ENCODE data around the gene ARHGAP12.
"Not testable (repeated sequence)": the region's sequence is repeated elsewhere in the genome, so short reads cannot be mapped to it uniquely, and the experiment has no call there.

The ARHGAP12 gene

DNA sequence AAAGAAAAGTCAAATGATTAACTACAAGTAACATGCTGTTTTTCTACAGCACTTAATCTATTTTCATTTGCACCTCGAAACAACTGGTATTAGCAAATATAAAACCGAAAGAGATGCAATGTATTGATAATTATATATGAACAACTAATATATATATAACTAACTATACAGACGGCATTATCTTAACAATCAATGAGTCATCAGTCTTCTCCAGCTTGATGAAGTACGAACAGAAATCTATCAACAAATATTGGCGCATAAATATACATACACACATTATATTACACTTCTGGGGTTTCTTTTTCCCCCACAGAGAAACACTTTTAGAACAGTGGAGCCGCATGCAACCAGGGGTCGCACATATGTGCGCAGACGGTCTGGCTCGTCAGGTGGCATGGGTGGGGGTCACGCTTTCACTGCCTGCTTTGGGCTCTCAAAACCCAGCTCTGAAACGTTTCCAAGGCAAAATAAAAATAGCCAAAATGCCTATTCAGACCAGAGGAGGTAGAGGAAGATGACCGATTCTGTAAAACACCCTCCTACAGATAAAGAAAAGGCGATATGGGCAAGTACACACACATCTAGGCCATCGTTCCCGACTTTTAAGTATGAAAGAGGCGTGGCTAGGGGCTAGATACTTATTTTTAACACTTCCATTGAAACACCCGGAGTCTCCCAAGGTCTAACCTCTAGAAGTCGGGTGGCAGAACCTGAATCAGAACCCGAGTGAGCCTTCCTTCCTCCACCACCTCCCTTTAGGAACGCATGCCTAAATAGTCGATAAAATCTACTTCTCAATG lies 1.7 kb downstream of the ARHGAP12 start:
- no peak for DNase-seq (ENCODE audit: low read depth in 2 of 3, low spot score in 2 of 3)

DNA sequence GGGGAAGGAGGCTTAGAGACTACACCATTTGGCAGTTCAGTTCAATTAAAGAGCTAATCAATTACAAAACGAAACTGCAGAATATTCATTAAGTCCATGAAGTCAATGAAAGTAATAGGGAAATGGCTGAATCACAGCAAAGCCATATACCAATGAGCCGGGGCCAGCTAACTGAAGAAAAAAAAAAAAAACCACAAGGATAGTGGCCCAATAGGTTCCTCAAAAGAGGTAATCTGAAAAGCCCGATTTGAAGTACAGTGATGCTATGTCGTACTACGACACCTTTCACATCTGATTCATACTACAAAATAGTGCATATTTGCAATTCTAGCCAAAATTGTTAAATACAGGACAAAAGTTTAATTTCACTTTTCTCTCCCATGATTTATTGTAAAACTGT lies 2.5 kb downstream of the ARHGAP12 start:
- DNase-seq (ENCODE audit: low read depth in 2 of 3, low spot score in 2 of 3) = no peak

DNA sequence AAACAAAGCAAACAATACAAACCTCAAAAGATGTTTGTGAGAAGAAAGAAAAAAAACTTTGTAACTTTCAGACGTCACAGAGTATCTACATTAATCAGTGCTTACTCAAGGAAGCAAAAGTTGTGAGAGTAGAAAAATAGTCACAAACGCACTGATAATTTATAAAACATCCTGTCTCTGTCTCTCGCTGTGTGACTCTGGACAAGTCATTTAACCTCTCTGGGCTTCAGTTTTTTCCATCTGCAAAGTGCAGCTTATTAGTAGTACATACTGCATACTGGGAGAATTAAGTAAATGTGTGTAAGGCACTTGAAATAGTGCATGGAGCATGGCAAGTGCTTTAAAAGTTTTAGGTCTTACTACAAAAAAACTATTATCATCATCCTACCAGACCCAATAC lies 3.8 kb downstream of the ARHGAP12 start:
- DNase-seq (ENCODE audit: low read depth in 2 of 3, low spot score in 2 of 3) = no peak

DNA sequence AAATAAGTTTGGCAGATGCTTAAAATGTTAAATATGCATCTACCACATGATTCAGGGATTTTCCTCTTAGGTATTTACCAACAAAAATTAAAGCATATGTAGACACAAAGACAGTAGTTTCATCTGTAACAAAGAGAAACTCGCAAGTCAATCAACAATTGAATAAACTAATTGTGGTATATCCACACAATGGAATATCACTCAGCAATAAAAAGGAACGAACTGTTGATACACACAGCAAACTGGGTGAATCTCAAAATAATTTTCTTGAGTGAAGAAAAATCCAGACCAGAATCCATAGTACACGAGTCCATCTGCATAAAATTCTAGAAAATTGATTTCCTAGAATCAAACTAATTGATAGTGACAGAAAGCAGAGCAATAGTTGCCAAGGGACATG lies 5.2 kb downstream of the ARHGAP12 start:
- DNase-seq (ENCODE audit: low read depth in 2 of 3, low spot score in 2 of 3) = no peak

DNA sequence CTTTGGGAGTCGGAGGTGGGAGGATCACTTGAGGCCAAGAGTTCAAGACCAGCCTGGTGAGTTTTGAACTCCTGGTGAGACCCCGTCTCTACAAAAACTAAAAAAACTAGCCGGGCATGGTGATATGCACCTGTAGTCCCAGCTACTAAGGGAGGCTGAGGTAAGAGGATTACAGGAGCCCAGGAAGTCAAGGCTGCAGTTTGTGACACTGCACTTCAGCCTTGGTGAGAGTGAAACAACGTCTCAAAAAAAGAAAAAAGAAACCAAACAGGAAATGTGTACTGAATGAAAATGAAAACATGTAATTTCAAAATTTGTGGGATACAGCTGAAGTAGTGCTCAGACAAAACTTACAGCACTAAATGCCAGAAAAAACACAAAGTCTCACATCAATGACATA lies 7.6 kb downstream of the ARHGAP12 start:
- no peak for DNase-seq (ENCODE audit: low read depth in 2 of 3, low spot score in 2 of 3)

DNA sequence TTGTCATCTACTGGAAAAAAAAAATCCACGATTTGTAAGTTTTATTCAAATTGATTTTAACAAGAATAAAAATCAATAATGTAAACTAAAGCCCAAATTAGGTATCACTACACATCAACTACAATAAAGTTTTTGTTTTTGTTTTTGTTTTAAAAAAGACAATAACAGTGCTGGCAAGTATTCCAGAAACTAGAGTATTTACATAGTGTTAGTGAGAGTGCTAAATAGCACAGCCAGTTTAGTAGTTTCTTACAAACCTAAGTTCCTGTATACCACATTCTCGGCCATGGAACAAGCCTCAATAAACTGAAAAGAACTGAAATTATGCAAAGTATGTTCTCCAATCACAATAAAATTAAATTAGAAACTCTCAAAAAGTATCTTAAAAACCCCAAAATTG lies 8.1 kb downstream of the ARHGAP12 start:
- DNase-seq (ENCODE audit: low read depth in 2 of 3, low spot score in 2 of 3) = no peak

DNA sequence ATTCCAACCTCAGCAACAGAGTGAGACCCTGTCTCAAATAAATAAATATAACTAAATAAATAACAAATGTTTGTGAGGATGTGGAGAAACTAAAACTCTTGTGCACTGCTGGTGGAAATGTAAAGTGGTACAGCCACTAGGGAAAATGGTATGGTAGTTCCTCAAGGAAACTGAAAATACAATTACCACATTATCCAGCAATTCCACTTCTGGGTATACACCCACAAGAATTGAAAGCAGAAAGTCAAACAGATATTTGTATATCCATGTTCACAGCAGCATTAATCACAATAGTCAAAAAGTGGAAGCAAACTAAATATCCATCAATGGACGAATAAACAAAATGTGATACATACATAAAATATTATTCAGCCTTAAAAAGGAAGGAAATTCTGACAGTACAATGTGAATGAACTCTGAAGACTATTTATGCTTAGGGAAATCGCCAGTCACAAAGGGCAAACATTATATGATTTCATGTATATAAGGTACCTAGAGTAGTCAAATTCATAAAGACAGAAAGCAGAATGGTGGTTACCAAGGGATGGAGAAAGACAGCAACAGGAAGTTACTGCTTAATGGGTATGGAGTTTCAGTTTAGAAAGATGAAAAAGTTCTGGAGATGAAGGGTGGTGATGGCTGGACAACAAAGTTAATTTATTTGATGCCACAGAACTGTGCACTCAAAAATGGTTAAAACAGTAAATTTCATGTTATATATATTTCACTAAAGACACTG lies 9.8 kb downstream of the ARHGAP12 start:
- DNase-seq (ENCODE audit: low read depth in 2 of 3, low spot score in 2 of 3) = no peak

DNA sequence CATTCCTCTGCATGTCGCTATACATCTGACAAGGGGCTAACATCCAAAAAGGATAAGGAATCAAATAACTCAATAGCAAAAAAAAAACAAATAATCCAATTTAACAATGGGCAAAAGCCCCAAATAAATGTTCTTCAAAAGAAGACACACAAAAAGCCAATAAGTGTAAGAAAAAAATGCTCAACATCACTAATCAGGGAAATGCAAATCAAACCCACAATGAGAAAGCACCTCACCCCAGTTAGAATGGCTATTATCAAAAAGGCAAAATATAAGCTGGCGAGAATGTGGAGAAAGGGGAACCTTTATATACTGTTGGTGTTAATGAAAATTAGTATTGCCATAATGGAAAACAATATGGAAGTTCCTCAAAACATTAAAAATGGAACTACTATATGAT lies 14.3 kb downstream of the ARHGAP12 start:
- no peak for DNase-seq (ENCODE audit: low read depth in 2 of 3, low spot score in 2 of 3)

DNA sequence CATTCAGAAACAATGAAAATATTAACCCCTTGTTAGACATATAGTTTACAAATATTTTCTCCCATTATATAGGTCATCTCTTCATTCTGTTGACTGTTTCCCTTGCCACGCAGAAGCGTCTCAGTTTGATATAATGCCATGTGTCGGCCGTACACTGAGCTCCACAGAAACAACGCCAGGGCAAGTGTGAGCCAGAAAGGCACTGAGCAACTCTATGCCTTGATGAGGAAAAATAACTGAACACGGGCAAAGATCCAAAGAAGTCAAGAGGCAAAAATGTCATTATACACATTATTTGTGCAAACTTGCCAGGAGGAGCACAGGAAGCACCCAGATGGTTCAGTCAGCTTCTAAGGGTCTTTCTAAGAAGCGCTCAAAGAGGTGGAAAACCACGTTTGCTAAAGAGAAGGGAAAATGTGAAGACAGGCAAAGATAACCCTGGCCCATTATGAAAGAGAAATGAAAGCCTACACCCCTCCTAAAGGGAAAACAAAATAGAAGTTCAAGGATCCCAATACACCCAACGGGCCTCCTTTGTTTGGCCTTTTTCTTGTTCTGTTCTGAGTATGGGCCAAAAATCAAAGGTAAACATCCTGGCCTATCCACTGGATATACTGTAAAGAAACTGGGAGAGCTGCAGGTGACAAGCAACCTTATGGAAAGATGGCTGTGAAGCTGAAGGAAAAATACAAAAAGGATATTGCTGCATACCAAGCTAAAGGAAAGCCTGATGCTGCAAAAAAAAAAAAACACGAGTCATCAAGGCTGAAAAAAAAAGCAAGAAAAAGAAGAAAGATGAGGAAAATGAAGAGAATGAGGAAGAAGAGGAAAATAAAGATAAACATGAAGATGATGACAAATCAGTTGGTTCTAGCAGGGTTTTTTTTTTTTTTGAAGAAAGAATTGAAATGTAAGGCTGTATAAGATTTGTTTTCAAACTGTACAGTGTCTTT lies 15.5 kb downstream of the ARHGAP12 start:
- DNase-seq (ENCODE audit: low read depth in 2 of 3, low spot score in 2 of 3) = no peak

DNA sequence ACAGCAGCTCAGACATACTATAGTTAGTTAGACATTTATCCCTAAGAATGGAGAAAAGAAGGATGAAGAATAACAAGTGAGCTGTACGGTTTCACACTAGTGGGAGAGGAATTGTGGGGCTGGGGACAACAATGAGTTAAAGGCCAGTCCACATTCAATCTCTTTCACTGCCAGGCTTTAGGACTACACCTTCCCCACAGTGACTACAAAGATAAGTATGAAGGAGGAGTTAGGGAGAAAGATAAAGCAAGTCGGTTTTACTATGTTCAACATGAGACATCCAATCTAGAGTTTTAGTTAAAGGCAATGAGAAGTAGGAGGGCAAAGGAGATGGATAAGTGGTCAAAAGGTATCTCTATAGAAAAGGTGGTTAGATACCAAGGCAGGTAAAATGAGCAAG lies 16.3 kb downstream of the ARHGAP12 start:
- DNase-seq (ENCODE audit: low read depth in 2 of 3, low spot score in 2 of 3) = no peak

DNA sequence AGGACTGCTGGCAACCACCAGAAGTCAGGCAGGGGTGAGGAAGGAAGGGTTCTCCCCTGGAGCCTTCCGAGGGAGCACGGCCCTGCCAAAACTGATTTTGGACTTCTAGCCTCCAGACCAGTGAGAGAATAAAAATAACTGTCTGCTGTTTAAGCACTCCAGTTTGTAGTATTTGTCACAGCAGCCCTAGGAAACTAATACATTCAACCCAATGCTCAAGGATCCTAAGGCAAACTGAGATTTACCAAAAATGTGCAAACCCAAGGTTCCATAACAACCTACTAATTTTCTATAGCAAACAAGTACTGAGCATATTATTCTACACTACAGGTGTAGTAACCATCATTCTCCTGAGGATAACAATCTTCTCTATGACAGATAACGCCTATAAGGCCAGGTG lies 18.6 kb downstream of the ARHGAP12 start:
- no peak for DNase-seq (ENCODE audit: low read depth in 2 of 3, low spot score in 2 of 3)

DNA sequence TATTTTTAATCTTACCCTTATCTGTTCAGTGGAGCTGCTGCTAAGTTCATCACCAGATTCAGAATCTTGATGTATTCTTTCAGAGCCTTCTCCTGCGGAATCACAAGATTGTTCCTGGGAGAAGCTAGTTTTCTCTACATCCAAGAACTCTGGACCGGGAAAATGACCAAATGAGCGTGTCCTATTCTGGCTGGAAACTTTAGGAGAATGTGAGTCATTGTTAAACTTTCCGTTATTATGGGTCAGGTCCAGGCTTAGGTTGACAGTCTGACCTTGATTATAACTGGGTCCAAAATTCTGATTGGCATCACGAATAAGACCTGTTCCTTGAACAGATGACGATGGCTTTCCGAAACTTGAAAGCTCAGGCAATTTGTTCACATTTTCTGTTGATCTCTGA lies 20.5 kb downstream of the ARHGAP12 start:
- DNase-seq (ENCODE audit: low read depth in 2 of 3, low spot score in 2 of 3) = no peak

DNA sequence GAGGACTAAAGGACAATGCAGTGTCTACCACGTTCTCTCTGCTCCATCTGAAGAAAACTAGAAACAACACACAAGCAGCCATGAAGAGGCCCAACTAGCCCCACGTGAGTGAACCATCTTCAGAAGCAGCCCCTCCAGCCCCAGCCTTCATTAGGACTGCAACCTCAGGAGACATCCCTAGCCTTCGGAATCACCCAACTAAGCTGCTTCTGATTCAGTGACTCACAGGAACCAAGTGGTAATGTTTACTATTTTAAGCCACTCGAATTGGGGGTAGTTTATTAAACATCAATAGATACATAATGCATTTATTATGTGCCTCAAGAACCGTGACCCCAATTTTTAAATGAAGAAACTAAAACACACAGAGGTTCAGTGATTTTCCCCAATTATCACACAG lies 22.6 kb downstream of the ARHGAP12 start:
- DNase-seq (ENCODE audit: low read depth in 2 of 3, low spot score in 2 of 3) = no peak

DNA sequence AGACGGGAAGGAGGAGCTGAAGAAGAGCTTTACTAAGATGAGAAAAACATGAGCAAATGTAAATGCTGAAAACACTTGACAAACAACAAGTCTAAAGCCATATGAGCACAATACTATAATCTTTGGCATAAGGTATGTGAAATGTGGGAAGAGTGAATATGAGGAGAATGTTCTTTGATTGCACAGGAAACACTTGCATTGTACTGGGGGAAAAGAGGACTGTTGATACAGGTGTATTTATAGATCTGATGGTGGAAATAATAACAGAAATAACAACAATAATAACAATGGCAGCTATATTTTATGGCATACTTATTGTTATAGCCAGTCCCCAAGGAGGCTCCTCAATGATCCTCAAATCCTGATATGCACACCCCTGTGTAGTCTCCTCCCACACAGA lies 23.0 kb downstream of the ARHGAP12 start:
- DNase-seq (ENCODE audit: low read depth in 2 of 3, low spot score in 2 of 3) = no peak

DNA sequence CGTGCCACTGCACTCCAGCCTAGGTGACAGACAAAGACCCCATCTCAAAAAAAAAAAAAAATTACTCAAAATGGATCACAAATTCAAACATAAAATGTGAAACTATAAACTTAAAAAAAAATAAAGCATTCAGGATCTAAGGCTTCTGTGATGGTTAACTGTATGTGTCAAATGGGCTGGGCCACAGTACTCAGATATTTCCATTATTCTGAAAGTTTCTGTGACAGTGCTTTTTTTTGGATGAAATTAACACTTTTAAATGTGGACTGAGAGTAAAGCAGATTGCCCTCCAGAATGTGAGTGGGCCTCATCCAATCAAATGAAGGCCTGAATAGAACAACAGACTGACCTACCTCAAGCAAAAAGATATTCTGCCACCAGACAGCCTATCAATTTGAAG lies 26.0 kb downstream of the ARHGAP12 start:
- no peak for DNase-seq (ENCODE audit: low read depth in 2 of 3, low spot score in 2 of 3)

DNA sequence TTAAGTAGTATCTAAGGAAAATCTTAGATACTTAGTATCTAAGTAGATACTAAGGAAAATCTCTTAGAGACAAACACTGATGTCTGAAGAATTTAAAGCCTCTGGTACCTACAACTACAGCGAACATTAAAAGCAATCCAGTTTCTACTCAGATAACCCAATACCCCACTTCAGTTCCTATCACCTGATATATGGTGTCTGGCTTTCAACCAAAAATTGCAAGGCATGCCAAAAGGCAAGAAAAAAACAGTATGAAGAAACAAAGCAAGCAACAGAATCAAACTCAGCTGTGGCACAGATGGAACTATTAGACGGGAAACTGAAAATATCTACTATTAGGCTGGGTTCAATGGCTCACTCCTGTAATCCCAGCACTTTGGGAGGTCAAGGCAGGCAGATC lies 31.1 kb downstream of the ARHGAP12 start:
- DNase-seq (ENCODE audit: low read depth in 2 of 3, low spot score in 2 of 3) = no peak

DNA sequence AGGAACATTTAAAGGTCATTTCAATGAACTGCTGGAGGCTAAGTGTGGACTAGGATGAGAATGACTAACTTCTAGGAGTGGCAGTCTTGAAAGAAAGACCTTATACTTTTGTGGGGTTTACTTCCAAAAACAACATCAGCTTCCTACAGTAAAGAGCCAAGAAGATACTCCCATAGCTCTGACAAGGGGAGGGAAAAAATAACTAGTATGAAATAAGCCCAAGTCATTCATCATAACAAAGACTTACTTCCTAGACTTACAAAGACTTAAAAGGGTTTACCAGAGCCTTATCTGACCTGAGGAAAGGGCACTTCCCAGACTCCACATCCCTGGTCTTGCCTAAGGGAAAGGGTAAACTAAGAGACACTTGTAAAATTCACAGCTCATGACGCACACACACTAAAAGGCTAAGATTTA lies 31.7 kb downstream of the ARHGAP12 start:
- no peak for DNase-seq (ENCODE audit: low read depth in 2 of 3, low spot score in 2 of 3)

DNA sequence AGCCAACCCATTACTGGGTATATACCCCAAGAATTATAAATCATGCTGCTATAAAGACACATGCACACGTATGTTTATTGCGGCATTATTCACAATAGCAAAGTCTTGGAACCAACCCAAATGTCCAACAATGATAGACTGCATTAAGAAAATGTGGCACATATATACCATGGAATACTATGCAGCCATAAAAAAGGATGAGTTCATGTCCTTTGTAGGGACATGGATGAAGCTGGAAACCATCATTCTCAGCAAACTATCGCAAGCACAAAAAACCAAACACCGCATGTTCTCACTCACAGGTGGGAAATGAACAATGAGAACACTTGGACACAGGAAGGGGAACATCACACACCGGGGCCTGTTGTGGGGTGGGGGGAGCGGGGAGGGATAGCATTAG lies 32.9 kb downstream of the ARHGAP12 start:
- not testable (repeated sequence) for DNase-seq (ENCODE audit: low read depth in 2 of 3, low spot score in 2 of 3)

DNA sequence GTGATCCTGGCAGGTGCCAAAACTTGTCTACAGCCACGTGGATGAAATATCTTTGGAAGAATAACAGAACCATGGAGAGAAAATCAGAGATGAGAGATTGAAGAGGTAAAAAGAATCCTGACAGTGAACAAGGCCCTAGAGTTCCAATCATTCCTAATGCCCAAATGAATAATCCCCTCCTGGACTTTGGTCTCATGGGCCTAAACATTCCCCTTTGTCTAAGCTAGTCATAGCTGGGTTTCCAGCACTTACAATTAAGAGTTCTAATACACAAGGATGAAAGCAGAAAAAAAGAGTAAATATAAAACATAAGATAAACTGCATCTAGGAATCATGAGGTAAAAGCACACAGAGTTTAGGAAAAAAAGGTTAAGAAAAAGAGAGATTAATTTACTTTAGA lies 40.2 kb downstream of the ARHGAP12 start:
- no peak for DNase-seq (ENCODE audit: low read depth in 2 of 3, low spot score in 2 of 3)

DNA sequence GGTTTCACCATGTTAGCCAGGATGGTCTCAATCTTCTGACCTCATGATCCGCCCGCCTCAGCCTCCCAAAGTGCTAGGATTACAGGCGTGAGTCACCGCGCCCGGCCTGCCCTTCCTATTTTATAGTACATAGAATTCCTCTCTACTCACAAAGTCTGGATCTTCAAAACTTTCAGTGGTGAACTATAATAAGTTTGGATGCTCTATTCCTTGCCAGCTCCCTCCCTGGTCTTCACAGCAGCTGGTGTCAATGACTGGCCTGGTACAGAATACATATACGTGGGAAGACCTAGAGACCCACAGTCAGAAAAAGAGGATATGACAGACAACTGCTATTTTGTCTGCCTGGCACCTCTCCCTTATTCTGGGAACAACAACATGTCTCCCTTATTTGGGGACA lies 40.8 kb downstream of the ARHGAP12 start:
- no peak for DNase-seq (ENCODE audit: low read depth in 2 of 3, low spot score in 2 of 3)

DNA sequence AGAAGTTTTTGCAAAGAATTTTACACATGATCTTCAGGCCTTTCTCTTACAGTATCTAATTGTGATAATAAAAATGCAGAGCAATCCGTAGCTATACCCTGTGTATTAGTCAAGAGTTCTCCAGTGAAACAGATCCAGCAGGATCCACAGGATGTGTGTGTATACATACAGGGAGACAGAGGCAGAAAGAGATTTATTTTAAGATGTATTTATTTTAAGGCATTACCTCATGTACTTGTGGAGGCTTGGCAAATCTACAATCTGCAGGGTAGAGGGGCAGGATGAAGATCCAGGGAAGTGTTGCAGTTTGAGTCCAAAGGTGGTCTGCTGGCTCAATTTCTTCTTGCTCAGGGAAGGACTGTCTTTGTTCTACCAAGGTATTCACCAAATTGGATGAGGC lies 41.7 kb downstream of the ARHGAP12 start:
- DNase-seq (ENCODE audit: low read depth in 2 of 3, low spot score in 2 of 3) = no peak

DNA sequence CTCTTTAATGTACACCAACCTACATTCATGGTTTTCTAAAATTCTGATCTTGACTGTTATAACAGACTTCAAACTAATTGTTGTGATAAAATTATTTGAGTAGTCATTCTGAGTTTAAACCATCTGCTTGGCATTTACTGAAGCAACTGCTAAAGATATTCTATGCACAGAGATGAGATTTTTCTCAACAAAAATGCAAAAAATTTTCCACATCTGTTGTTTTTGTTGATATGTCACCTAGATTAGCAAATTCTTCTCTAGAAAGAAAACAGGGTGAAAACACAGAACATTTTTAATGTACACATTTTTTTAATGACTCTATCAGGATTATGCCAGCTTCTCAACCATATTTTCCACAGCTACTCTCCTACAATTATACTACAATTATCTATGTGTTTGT lies 42.7 kb downstream of the ARHGAP12 start:
- DNase-seq (ENCODE audit: low read depth in 2 of 3, low spot score in 2 of 3) = no peak

All from activated CD8-positive, alpha-beta memory T cell treated with anti-CD3 and anti-CD28 coated beads for 48 hours (primary cell).